Islet precursor cell (in vitro differentiated cells): ENCODE measurements around the gene LLCFC1.
"Not testable (repeated sequence)": the region's sequence is repeated elsewhere in the genome, so short reads cannot be mapped to it uniquely, and the experiment has no call there.

ENCODE experiments used
- DNase-seq: peaks from one replicate; pipeline ENCODE4 v3.0.0-alpha.2; 2018

The LLCFC1 gene

GRCh38 chr7:142943706-142944268, 4.5 kb downstream of the LLCFC1 start:
- no peak for DNase-seq

GRCh38 chr7:142945001-142945400, 5.7 kb downstream of the LLCFC1 start:
- DNase-seq, result no peak

GRCh38 chr7:142948603-142949002, 9.3 kb downstream of the LLCFC1 start:
- no peak for DNase-seq

GRCh38 chr7:142950235-142950634, 11.0 kb downstream of the LLCFC1 start:
- DNase-seq, result peak; percentile 29

- no peak for DNase-seq
Observed at GRCh38 chr7:142954680-142955268, 15.5 kb downstream of the LLCFC1 start.

- DNase-seq, result peak; percentile 93
Observed at GRCh38 chr7:142956951-142957623, 17.8 kb downstream of the LLCFC1 start.

- peak; percentile 59 for DNase-seq
Observed at GRCh38 chr7:142957723-142958122, 18.4 kb downstream of the LLCFC1 start.

GRCh38 chr7:142959202-142959601, 19.9 kb downstream of the LLCFC1 start:
- DNase-seq, result no peak

GRCh38 chr7:142960955-142961512, 21.8 kb downstream of the LLCFC1 start:
- no peak for DNase-seq

GRCh38 chr7:142961595-142961972, 22.3 kb downstream of the LLCFC1 start:
- DNase-seq, result no peak

- DNase-seq, result no peak
Observed at GRCh38 chr7:142961973-142962926, 23.0 kb downstream of the LLCFC1 start, which contains the start of gene KEL. Gene KEL, minus strand, starts transcription at chr7:142962363. Its CDS starts 157 bp downstream, at chr7:142962206.

- DNase-seq, result no peak
Observed at GRCh38 chr7:142962991-142963390, 23.7 kb downstream of the LLCFC1 start.

- no peak for DNase-seq
Observed at GRCh38 chr7:142963993-142964392, 24.7 kb downstream of the LLCFC1 start.

- DNase-seq, result no peak
Observed at GRCh38 chr7:142964502-142965246, 25.4 kb downstream of the LLCFC1 start.

- DNase-seq, result no peak
Observed at GRCh38 chr7:142968229-142968628, 28.9 kb downstream of the LLCFC1 start.

- no peak for DNase-seq
Observed at GRCh38 chr7:142969183-142969582, 29.9 kb downstream of the LLCFC1 start.

- no peak for DNase-seq
Observed at GRCh38 chr7:142974626-142975025, 35.3 kb downstream of the LLCFC1 start.

GRCh38 chr7:142978402-142978801, 39.1 kb downstream of the LLCFC1 start:
- not testable (repeated sequence) for DNase-seq

GRCh38 chr7:142983825-142984224, 44.5 kb downstream of the LLCFC1 start:
- DNase-seq, result no peak

- no peak for DNase-seq
Observed at GRCh38 chr7:142984297-142984696, 45.0 kb downstream of the LLCFC1 start.
